ENCODE data around the gene DNAJA4.

DNAJA4 gene

DNA sequence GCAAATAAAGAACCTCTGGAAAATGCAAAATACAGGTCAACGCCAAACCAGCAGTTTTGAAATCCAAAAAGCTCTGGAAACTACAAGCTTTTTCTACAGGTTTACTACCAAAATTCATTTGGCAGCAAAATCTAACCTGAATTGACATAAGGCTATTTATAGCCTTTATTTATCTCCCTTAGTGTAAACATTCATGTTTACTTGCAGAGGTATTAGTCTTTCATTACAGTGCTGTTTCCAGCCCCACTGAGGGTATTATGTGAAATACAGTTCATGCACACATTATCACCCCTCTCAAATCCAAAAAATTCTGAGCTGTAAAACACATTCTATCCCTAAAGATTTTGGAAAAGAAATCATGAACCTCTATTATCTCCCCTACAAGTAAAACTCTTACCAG, 27.9 kb downstream of the DNAJA4 start:
- Histone ChIP-seq H3K4me1 (ENCODE audit: control insufficient read depth, insufficient read depth, low read length) (no peaks in the 10 kb centered on the region), H3K9ac (ENCODE audit: low read length) (no peak overlapping the region), H3K36me3 (ENCODE audit: control insufficient read depth, insufficient read depth, low read length) (peaks cover 15% of the 10 kb centered on the region), H3K27ac (ENCODE audit: low read depth, low read length) (no peak overlapping the region), H3K4me3 (ENCODE audit: low read length) (no peak overlapping the region), H3K27me3 (ENCODE audit: control insufficient read depth, insufficient read depth, low read length) (no peaks in the 10 kb centered on the region)

DNA sequence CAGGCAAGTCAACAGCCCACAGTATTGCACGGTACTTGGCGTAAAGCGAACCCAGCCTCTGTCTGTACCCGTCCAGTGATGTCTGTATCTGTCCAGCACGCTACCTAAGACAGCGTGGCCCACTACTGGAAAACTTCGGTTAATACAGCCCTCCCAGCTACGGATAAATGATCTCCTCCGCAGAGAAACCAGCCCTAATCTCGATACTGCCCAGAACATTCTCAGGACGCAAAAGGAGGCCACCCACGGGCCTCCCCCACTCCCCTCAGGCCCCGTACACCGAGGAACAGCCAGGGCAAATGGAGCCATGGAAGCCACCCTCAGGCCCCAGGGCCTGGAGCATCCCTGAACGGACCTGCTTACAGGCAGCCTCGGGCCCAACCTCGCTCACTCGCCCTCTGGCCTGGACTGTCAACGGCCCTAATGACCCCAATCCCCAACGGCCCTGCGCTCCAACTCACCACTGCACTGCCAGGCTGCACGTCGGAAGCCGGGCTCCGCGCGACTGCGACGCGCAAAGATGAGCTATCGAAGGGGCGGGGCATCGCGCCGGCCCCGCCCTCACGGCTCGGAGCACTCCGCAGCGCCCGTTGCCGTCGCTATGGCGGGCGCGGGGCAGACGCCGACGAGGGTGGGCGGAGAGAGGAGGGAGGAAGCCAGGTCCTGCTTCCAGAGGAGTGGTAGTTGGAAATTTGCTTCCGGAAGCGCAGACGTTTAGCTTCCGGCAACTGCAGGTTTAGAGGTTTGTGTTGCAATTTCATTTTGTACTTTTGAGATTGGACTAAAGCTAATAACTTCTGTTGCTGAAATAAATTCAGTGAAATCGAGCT, 35.0 kb downstream of the DNAJA4 start, which contains the start of gene SKIC8:
TSS of gene SKIC8 (minus strand) at position 509 of the 830 bp plus-strand sequence. CDS start 3,923 bp downstream, outside the sequence.
- H3K9ac ChIP-seq (ENCODE audit: low read length): peak within 1 kb of the TSS; percentile 95

DNA sequence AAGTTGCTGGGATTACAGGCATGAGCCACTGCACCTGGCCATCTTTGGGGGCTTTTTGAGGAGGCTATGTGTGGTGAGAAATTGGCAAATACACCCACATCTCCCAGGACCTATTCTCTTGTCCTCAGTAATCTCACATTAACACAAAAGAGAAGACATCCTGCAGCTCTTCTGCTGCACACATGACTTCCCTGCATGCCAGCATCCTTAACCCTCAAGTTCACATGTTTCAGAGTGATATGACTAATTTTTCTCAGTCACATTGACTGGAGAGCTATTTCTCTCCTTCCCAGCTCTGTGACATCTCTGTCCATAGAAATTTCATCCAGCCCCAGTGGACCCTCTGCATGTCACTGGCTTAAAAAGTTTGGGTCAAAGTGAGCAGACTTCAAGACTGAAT, 37.0 kb downstream of the DNAJA4 start:
- Histone ChIP-seq H3K9ac (ENCODE audit: low read length) (no peak overlapping the region), H3K27me3 (ENCODE audit: control insufficient read depth, insufficient read depth, low read length) (no peaks in the 10 kb centered on the region), H3K27ac (ENCODE audit: low read depth, low read length) (no peak overlapping the region), H3K4me1 (ENCODE audit: control insufficient read depth, insufficient read depth, low read length) (no peaks in the 10 kb centered on the region), H3K4me3 (ENCODE audit: low read length) (no peak overlapping the region), H3K36me3 (ENCODE audit: control insufficient read depth, insufficient read depth, low read length) (no peaks in the 10 kb centered on the region)

More for the DNA sequence above, 35.0 kb downstream of the DNAJA4 start, which contains the start of gene SKIC8:
- no peaks in the 10 kb centered on the region for H3K4me1 ChIP-seq (ENCODE audit: control insufficient read depth, insufficient read depth, low read length)
- no peaks in the 10 kb centered on the region for H3K27me3 ChIP-seq (ENCODE audit: control insufficient read depth, insufficient read depth, low read length)
- H3K4me3 ChIP-seq (ENCODE audit: low read length): peak within 1 kb of the TSS; percentile 100
- H3K27ac ChIP-seq (ENCODE audit: low read depth, low read length): peak within 1 kb of the TSS; percentile 82
- peaks cover under 1% of the 10 kb centered on the region for H3K36me3 ChIP-seq (ENCODE audit: control insufficient read depth, insufficient read depth, low read length)

DNA sequence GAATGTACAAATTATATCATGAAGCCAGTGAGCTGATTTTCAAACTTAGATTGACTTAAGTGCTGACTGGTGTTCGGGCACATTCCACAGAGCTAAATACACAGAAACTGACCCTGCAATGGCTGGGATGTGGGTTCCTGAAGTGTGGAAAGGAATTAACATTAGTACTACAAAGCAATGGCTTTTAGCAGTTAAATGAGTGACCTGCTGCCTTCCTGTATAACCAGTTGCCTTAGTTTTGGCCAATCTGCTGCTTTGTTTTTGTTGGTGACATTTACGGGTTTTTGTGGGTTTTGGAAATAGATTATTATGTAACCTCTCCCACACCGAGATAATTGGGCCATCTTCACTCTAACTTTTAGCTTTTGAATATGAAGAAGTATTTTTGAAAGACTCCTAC, 37.5 kb downstream of the DNAJA4 start:
- no peaks in the 10 kb centered on the region for H3K27me3 ChIP-seq (ENCODE audit: control insufficient read depth, insufficient read depth, low read length)
- H3K27ac ChIP-seq (ENCODE audit: low read depth, low read length): no peak overlapping the region
- no peak overlapping the region for H3K9ac ChIP-seq (ENCODE audit: low read length)
- H3K4me1 ChIP-seq (ENCODE audit: control insufficient read depth, insufficient read depth, low read length): no peaks in the 10 kb centered on the region
- H3K36me3 ChIP-seq (ENCODE audit: control insufficient read depth, insufficient read depth, low read length): no peaks in the 10 kb centered on the region
- no peak overlapping the region for H3K4me3 ChIP-seq (ENCODE audit: low read length)

DNA sequence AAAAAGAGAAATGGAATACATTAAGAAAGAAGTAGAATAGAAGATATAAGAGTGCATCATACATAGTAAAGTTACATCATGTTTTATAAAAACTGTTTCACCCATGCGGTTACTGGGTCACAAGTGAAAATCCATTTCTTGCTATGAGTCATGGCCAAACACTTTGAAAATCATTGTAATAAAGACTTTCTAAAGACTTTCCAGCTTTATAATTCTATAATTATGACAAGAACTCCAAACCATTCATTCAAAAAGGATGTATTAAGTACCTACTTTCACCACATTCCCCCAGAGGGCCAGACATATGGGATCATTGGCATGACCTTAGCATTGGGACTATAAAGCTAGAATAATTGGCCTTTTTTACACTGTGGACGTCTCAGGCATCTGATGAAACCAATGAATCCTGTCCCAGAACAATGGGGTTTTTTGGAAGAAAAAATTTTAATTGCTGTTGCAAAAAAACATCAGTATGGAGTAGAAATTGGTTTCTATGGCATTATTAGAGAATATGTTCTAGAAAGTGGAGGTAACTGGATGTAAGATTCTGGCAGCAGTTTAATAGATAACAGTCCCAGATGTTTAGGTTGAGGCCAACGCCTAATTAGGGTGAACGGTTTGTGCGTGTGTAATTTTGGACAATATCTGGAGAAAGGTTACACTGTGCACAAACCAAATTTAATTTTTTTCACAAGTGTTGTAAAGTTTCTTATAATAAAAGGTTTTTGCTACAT, 38.4 kb downstream of the DNAJA4 start:
- Histone ChIP-seq H3K4me1 (ENCODE audit: control insufficient read depth, insufficient read depth, low read length) (no peaks in the 10 kb centered on the region), H3K4me3 (ENCODE audit: low read length) (no peak overlapping the region), H3K9ac (ENCODE audit: low read length) (no peak overlapping the region), H3K27me3 (ENCODE audit: control insufficient read depth, insufficient read depth, low read length) (no peaks in the 10 kb centered on the region), H3K27ac (ENCODE audit: low read depth, low read length) (no peak overlapping the region), H3K36me3 (ENCODE audit: control insufficient read depth, insufficient read depth, low read length) (no peaks in the 10 kb centered on the region)

DNA sequence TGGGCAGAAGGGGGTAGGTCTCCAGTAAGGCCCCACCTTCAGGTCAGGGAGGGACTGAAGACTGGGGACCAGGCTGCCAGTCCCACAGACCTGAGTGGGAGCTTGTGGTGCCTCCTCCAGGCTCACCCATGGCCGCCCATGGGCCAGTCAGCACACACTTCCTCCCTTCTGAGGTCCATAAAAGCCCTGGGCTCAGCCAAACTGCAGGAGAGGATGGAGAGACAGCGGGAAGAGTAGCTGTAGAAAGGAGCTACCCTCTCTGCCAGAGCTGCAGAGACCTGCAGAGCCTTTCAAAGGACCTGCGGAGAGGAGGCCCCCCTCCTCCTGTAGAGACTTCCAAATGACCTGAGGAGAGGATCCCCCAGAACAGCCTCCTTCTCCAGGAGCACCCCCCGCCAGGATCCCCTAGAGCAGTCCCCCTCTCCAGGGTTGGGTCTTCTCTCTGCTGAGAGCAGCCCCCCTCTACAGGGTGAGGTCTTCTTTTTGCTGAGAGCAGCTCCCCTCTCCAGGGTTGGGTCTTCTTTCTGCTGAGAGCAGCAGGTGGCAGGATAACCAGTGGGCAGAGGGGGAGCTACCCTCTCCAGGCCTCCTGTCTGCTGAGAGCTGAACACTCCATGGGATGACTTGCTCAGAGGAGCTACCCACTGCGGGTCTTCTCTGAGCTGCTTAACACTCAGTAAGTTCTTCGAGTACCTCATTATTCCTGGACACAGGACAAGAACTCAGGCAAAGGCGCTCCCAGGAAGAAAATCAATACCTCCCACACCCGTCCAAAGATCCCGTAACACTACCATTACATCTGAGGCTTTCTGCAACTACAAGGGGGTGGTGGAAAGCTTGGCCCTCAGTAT, 40.1 kb downstream of the DNAJA4 start:
- H3K27me3 ChIP-seq (ENCODE audit: control insufficient read depth, insufficient read depth, low read length): no peaks in the 10 kb centered on the region
- H3K36me3 ChIP-seq (ENCODE audit: control insufficient read depth, insufficient read depth, low read length): no peaks in the 10 kb centered on the region
- H3K9ac ChIP-seq (ENCODE audit: low read length): no peak overlapping the region
- H3K4me3 ChIP-seq (ENCODE audit: low read length): no peak overlapping the region
- H3K4me1 ChIP-seq (ENCODE audit: control insufficient read depth, insufficient read depth, low read length): no peaks in the 10 kb centered on the region
- H3K27ac ChIP-seq (ENCODE audit: low read depth, low read length): no peak overlapping the region

DNA sequence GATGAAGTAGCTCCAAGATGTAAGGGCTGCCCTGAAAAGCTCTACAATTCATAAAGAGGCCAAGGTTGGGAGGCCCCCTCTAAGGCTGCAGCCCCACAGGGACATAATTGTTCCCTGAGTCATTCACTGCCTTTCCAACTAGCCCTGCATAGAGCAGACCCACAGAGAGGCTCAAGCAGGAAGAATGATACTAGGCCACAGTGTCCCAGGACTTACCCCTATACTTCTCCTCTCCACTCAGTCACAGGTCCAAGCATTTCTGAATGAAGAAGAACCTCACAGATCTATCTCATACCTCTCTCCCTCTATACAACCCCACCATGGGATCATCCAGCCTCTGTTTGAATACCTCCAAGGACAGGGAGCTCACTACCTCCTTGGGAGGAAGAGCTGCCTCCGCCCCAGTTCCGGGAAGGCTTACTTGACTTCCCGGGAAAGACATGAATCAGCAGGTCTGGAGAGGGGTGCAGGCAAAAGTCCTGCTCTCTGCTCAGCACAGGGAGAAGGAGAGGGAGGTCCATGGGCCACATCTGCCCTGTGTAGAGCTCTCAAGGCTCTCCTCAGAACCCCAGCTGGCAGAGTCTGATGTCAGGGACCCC, 41.9 kb downstream of the DNAJA4 start:
- H3K36me3 ChIP-seq (ENCODE audit: control insufficient read depth, insufficient read depth, low read length): no peaks in the 10 kb centered on the region
- H3K4me3 ChIP-seq (ENCODE audit: low read length): no peak overlapping the region
- H3K27ac ChIP-seq (ENCODE audit: low read depth, low read length): no peak overlapping the region
- H3K4me1 ChIP-seq (ENCODE audit: control insufficient read depth, insufficient read depth, low read length): no peaks in the 10 kb centered on the region
- H3K27me3 ChIP-seq (ENCODE audit: control insufficient read depth, insufficient read depth, low read length): no peaks in the 10 kb centered on the region
- H3K9ac ChIP-seq (ENCODE audit: low read length): no peak overlapping the region

DNA sequence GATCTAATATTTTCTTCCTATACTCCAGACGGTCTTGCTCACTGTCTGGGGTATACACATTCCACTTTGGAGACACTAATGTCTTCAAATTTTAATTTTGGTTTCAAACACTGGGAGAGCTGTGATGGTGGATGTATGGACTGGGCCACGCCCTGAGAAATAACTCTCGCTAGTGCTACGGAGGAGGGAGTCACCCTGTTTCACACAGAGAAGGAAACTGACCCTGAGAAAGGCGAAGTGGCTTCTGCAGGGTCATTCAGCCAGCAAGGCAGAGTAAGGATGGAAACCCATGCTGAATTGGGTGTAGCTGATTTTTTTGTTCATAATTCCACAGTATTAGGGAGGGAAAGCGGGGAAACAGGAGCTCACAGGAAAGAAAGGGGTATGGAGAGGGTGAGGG, 43.6 kb downstream of the DNAJA4 start:
- Histone ChIP-seq H3K4me3 (ENCODE audit: low read length) (no peak overlapping the region), H3K4me1 (ENCODE audit: control insufficient read depth, insufficient read depth, low read length) (no peaks in the 10 kb centered on the region), H3K27me3 (ENCODE audit: control insufficient read depth, insufficient read depth, low read length) (no peaks in the 10 kb centered on the region), H3K9ac (ENCODE audit: low read length) (no peak overlapping the region), H3K36me3 (ENCODE audit: control insufficient read depth, insufficient read depth, low read length) (no peaks in the 10 kb centered on the region), H3K27ac (ENCODE audit: low read depth, low read length) (no peak overlapping the region)

DNA sequence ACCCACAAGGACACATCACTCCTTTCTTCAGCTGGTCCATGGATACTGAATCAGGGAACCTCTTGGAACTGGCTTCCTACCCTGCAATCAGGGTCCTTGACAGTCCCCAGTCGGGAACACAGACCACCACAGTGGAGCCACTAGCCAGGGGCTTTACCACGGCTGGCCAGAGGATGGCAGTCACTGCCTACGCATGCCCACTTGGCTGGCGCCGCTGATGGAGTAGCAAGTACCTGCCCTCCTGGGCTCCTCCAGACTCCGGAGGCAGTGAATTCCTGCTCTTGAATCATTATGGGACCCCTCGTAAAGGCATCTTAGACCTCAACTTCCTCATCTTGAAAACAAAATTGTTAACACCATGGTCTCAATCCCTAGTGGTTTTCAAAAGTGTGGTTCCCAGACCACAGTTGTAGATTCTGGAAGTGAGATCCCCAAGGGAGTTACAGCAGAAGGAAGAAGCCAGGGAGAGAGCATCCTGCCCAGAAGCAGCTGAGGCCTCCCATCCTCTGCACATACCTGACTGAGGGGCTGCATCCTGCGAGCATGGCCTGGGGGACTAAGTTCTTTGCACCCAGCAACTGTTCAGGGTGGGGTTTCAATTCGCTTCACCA, 44.2 kb downstream of the DNAJA4 start:
- H3K36me3 ChIP-seq (ENCODE audit: control insufficient read depth, insufficient read depth, low read length): no peaks in the 10 kb centered on the region
- H3K9ac ChIP-seq (ENCODE audit: low read length): no peak overlapping the region
- H3K27me3 ChIP-seq (ENCODE audit: control insufficient read depth, insufficient read depth, low read length): no peaks in the 10 kb centered on the region
- no peak overlapping the region for H3K4me3 ChIP-seq (ENCODE audit: low read length)
- H3K27ac ChIP-seq (ENCODE audit: low read depth, low read length): no peak overlapping the region
- H3K4me1 ChIP-seq (ENCODE audit: control insufficient read depth, insufficient read depth, low read length): no peaks in the 10 kb centered on the region

DNA sequence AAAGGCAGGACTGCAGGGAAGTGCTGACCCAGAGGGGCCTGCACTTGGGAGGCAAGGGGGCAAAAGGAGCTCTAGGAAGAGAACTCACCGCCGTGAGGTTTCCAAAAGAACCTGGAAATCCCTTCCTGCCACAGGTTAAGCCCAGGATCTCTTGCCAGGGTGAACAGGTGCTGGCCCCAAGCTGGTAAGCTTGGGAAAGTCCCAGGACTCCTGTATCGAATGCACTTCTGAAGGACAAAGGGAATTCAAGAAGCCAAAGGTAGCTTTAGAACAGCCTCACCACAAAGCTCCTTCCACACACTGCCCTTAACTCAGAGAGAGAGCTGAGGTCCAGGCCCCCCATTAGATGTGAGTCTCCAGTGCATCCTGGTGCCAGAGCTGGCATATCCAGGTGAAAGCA, 46.9 kb downstream of the DNAJA4 start:
- no peaks in the 10 kb centered on the region for H3K4me1 ChIP-seq (ENCODE audit: control insufficient read depth, insufficient read depth, low read length)
- H3K27me3 ChIP-seq (ENCODE audit: control insufficient read depth, insufficient read depth, low read length): no peaks in the 10 kb centered on the region
- no peak overlapping the region for H3K27ac ChIP-seq (ENCODE audit: low read depth, low read length)
- H3K36me3 ChIP-seq (ENCODE audit: control insufficient read depth, insufficient read depth, low read length): no peaks in the 10 kb centered on the region
- no peak overlapping the region for H3K9ac ChIP-seq (ENCODE audit: low read length)
- no peak overlapping the region for H3K4me3 ChIP-seq (ENCODE audit: low read length)

DNA sequence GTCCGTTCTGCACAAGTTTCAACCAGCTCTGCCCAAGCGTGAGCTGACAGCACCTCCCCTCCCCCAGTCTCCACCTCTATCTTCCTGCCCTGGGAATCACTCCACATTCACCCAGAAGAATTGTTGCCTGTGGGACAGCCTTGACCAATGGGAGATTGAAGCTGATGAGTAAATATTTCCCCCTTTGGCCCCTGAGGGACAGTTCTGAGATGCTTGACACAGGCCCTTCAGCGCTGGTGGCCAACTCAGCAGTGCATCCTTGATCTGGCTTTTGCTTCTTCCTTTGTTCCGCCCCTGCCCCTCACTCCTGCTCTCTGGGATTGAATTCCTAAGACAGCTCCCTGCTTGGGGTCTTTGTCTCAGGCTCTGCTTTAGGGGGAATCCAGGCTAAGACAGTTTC, 48.2 kb downstream of the DNAJA4 start:
- Histone ChIP-seq H3K36me3 (ENCODE audit: control insufficient read depth, insufficient read depth, low read length) (no peaks in the 10 kb centered on the region), H3K4me1 (ENCODE audit: control insufficient read depth, insufficient read depth, low read length) (no peaks in the 10 kb centered on the region), H3K9ac (ENCODE audit: low read length) (no peak overlapping the region), H3K4me3 (ENCODE audit: low read length) (no peak overlapping the region), H3K27ac (ENCODE audit: low read depth, low read length) (no peak overlapping the region), H3K27me3 (ENCODE audit: control insufficient read depth, insufficient read depth, low read length) (no peaks in the 10 kb centered on the region)

Measured in rectal smooth muscle tissue (tissue), 1 donor.